Esophagus squamous epithelium (tissue), 5 donors: ENCODE results near the gene CCDC68. TPM values are rescaled to one million over a fixed set of nuclear protein-coding genes. Genes with fewer than 3 reads are reported as not detected.

Experiments used
- DNase-seq: peaks from one replicate; lab custom pipeline; 2025; lab: John Stamatoyannopoulos, UW
- H3K27ac ChIP-seq, 4 donors: fragments of 200-600 bp; sonication (generic); one replicate each; pipeline ENCODE4 v1.5.1; 2016 to 2019; ENCODE audit warnings: mild to moderate bottlenecking in 1 of 4
- H3K27me3 ChIP-seq, 4 donors: fragments of 200-600 bp; sonication (generic); 1 replicate in 3 of 4; 2 replicates in 1 of 4; pipeline versions ENCODE4 v1.5.1 to v1.6.0; 2017 to 2021; ENCODE audit warnings: antibody characterized with exemption in 1 of 4
- H3K36me3 ChIP-seq, 3 donors: fragments of 200-600 bp; sonication (generic); one replicate each; pipeline ENCODE4 v1.5.1; 2016 to 2019
- H3K4me1 ChIP-seq, 3 donors: fragments of 200-600 bp; sonication (generic); one replicate each; pipeline ENCODE4 v1.5.1; 2017 to 2019
- H3K4me3 ChIP-seq, 4 donors: fragments of 200-600 bp; sonication (generic); 1 replicate in 3 of 4; 2 replicates in 1 of 4; pipeline ENCODE4 v1.5.1; 2016 to 2019; ENCODE audit warnings: mild to moderate bottlenecking in 2 of 4, moderate library complexity in 1 of 4
- H3K9me3 ChIP-seq, 3 donors: fragments of 200-600 bp; sonication (generic); one replicate each; pipeline ENCODE4 v1.5.1; 2016 to 2019
- POLR2A ChIP-seq, 4 donors: fragments of 450-650 bp; IDR thresholded peaks; one replicate each; pipeline ENCODE4 v1.6.1; 2017; ENCODE audit warnings: antibody characterized with exemption in 4 of 4, mild to moderate bottlenecking in 4 of 4, moderate library complexity in 3 of 4
- WGBS, 2 donors: methylation state at CpG; one replicate each; pipeline ENCODE4 v1.1.5; 2018; 5-methylcytosine and 5-hydroxymethylcytosine counted together
- intact Hi-C: fragments of 100-400 bp; cut with DNase I; formaldehyde crosslinking; loops from one replicate; pipeline ENCODE4 v1.15.0; 2022
- total RNA-seq, 4 donors: library from RNA; depleted of rRNA; stranded (reverse); fragments of >200 nt; gene quantifications; one replicate each; pipeline ENCODE4 v1.1.0, GENCODE V29; 2016
- TF ChIP-seq, protein P1 (sequence below), 6 experiments: fragments of 450-650 bp in 4 of 6; fragments of 200-600 bp in 2 of 6; sonication (generic) in 2 of 6; IDR thresholded peaks; one replicate each; pipeline ENCODE4 v1.5.1; 2016 to 2019; ENCODE audit warnings: antibody characterized with exemption in 6 of 6, mild to moderate bottlenecking in 4 of 6, moderate library complexity in 4 of 6
- donor health status: DM: yes; HTN: yes; CAD: no.

Gene CCDC68
- total RNA-seq, 4 donors from 2014 or later: 0.11 to 5.1 (median 2.7) TPM

DNA sequence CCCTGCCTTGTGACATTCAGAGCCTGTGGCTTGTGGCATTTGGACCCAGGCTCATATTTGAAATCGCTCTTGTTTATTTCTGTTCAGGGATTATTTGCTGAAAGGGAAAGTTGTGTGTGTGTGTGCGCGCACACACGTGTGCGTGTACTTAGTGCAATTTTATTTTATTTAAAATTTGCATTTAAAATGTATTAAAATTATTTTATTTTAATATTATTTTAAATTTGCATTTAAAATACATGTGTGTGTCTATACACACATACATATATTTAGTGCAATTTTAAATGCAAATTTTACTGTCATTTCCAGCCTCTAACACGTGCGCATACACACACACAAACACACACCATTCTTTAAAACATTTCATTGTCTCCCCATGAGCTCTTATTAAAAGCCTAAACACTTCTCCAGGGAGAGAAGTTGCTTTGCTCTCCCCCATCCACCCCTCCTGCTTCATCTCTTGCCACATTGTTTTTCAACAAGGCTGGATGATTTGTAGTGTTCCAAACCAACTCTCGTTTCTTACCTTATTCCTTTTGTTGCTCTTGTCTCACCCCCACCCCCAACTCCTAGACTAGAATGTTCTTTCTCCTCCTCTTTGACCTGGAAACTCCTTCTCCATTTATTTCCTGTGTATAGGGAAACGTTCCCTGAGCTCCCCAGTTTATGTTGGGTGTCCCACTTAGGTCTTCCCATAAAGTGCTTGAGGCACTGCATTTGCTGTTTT lies 3.8 kb upstream of the CCDC68 start:
- DNase-seq: no peak
- Histone ChIP-seq H3K27me3 (peaks cover 0 to 19% (median 0%) of the 10 kb centered on the region in 4 donors), H3K9me3 (no peaks in the 10 kb centered on the region), H3K4me3 (no peak overlapping the region), H3K4me1 (peaks cover 0 to 23% (median 4%) of the 10 kb centered on the region in 3 donors), H3K36me3 (no peaks in the 10 kb centered on the region), H3K27ac (no peak overlapping the region)
- TF ChIP-seq, protein P1, sequence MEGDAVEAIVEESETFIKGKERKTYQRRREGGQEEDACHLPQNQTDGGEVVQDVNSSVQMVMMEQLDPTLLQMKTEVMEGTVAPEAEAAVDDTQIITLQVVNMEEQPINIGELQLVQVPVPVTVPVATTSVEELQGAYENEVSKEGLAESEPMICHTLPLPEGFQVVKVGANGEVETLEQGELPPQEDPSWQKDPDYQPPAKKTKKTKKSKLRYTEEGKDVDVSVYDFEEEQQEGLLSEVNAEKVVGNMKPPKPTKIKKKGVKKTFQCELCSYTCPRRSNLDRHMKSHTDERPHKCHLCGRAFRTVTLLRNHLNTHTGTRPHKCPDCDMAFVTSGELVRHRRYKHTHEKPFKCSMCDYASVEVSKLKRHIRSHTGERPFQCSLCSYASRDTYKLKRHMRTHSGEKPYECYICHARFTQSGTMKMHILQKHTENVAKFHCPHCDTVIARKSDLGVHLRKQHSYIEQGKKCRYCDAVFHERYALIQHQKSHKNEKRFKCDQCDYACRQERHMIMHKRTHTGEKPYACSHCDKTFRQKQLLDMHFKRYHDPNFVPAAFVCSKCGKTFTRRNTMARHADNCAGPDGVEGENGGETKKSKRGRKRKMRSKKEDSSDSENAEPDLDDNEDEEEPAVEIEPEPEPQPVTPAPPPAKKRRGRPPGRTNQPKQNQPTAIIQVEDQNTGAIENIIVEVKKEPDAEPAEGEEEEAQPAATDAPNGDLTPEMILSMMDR (IDR thresholded peaks at IDR 0.05): no peak
- no peak for TF ChIP-seq POLR2A (IDR thresholded peaks at IDR 0.05)
- WGBS, 2 donors: 74 to 90% methylated on average over 9 of the region's 9 CpGs
- intact Hi-C loops: no loop called here

DNA sequence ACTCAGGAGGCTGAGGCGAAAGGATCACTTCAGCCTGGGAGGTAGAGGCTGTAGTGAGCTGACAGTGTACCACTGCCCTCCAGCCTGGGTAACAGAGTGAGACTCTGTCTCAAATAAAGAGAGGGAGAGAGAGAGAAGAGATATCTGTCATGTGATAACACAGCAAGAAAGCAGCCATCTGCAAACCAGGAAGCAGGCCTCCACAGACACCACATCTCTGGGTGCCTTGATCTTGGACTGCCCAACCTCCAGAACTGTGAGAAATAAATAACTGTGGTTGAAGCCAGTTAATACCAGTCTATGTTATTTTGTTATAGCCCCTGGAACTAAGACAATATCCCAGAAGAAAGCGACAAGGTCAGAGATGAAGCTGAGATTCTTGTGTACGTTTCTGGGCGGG lies 2.6 kb upstream of the CCDC68 start:
- peaks cover 0 to 23% (median 4%) of the 10 kb centered on the region in 3 donors for H3K4me1 ChIP-seq
- no peak overlapping the region for H3K27ac ChIP-seq
- DNase-seq: no peak
- H3K36me3 ChIP-seq: no peaks in the 10 kb centered on the region
- H3K9me3 ChIP-seq: no peaks in the 10 kb centered on the region
- 98 to 99% methylated on average over 4 of the region's 4 CpGs for WGBS, 2 donors
- TF ChIP-seq, protein P1 (IDR thresholded peaks at IDR 0.05): no peak
- no peak for TF ChIP-seq POLR2A (IDR thresholded peaks at IDR 0.05)
- intact Hi-C loops: no loop called here
- H3K27me3 ChIP-seq: peaks cover 0 to 19% (median 0%) of the 10 kb centered on the region in 4 donors
- no peak overlapping the region for H3K4me3 ChIP-seq

DNA sequence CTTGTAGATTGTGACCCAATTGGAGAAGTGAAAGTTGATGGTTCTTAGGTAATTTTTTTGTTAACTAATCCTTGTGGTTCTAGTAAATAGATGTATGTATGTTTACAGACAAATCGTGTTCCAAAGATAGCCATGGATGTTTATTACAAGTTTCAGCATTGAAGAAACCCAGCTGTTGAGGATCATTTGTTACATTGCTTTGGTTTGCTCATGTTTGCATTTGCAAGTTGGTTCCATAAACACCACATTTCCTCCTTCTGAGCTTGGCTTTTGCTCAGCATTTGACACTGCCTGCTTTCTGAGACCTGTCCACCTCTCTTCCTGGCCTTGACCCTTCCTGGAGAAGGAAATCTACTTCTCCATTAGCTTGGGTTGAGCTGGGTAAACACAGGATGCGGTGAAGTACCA lies 1.8 kb upstream of the CCDC68 start:
- DNase-seq: no peak
- no peak for TF ChIP-seq POLR2A (IDR thresholded peaks at IDR 0.05)
- TF ChIP-seq, protein P1 (IDR thresholded peaks at IDR 0.05): no peak
- intact Hi-C loops: no loop called here
- 38 to 50% methylated on average over 2 of the region's 2 CpGs for WGBS, 2 donors
- H3K27me3 ChIP-seq: peaks cover 0 to 19% (median 0%) of the 10 kb centered on the region in 4 donors
- no peak overlapping the region for H3K4me3 ChIP-seq
- H3K36me3 ChIP-seq: no peaks in the 10 kb centered on the region
- H3K9me3 ChIP-seq: no peaks in the 10 kb centered on the region
- no peak overlapping the region for H3K27ac ChIP-seq
- peaks cover 0 to 23% (median 4%) of the 10 kb centered on the region in 3 donors for H3K4me1 ChIP-seq

DNA sequence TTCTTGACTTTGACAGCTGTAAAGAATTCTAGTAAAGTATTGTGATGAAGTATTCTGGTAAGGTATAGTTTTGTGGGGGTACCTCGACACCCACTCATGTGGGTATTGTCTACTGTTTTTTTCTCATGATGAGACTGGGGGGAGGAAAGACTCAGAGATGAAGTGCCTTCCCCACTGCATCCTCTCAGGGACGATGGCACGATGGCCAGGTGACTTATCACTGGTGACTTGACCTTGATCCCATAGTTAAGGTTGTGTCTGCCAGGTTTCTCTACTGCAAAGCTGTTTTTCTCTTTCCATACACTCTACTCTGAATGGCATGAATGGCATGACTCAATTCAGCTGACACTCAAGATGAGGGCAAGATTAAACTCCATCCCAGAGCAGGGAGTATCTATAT lies 936 bp upstream of the CCDC68 start:
- Histone ChIP-seq H3K27ac (no peak overlapping the region), H3K4me3 (no peak overlapping the region), H3K4me1 (peaks cover 0 to 23% (median 4%) of the 10 kb centered on the region in 3 donors), H3K27me3 (peaks cover 0 to 19% (median 0%) of the 10 kb centered on the region in 4 donors), H3K9me3 (no peaks in the 10 kb centered on the region), H3K36me3 (no peaks in the 10 kb centered on the region)
- DNase-seq: no peak
- intact Hi-C loops: no loop called here
- TF ChIP-seq POLR2A (IDR thresholded peaks at IDR 0.05): no peak
- TF ChIP-seq, protein P1 (IDR thresholded peaks at IDR 0.05): no peak
- WGBS, 2 donors: 69 to 72% methylated on average over 3 of the region's 3 CpGs

DNA sequence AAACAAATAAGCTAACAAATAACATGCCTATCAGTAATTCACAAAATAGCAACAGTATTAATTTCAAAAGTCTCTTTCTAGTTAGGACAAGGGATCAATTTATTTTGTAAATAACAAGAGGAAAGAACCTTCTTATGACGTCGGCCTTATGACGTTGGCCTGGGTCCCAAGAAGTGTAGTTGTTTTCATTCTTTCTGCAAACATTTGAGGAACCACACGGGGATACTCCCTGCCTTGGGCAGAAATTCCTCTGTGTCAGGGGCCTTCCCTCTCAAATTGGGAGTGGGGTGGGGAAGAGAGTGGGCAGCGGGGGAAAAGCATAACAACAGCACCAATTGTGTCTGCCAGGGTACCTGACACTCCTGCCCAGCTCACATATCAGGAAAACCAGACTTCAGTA lies 1.3 kb downstream of the CCDC68 start:
- Histone ChIP-seq H3K4me1 (peaks cover 0 to 23% (median 4%) of the 10 kb centered on the region in 3 donors), H3K36me3 (no peaks in the 10 kb centered on the region), H3K27ac (no peak overlapping the region), H3K27me3 (peaks cover 0 to 16% (median 0%) of the 10 kb centered on the region in 4 donors), H3K9me3 (no peaks in the 10 kb centered on the region), H3K4me3 (peak overlapping the region in 2 of 4 donors; percentile 61 to 78)
- TF ChIP-seq, protein P1 (IDR thresholded peaks at IDR 0.05): no peak
- TF ChIP-seq POLR2A (IDR thresholded peaks at IDR 0.05): no peak
- intact Hi-C loops: no loop called here
- DNase-seq: no peak
- 42 to 54% methylated on average over 5 of the region's 5 CpGs for WGBS, 2 donors
